GM10266 (cell line): ENCODE measurements around the gene GATM.

Source experiments
- DNase-seq: peaks from one replicate; pipeline ENCODE4 v3.0.0; 2012; ENCODE audit errors: extremely low spot score
- CTCF ChIP-seq: IDR thresholded peaks from 2 replicates; pipeline ENCODE4 v1.5.1; 2012; ENCODE audit warnings: mild to moderate bottlenecking, low read depth; ENCODE audit not compliant: control insufficient read depth, insufficient read depth; ENCODE audit errors: missing control alignments

Gene GATM

GRCh38 chr15:45351227-45351626 lies 27.1 kb downstream of the GATM start:
- TF ChIP-seq CTCF, result no peak
- DNase-seq, result no peak

DNA sequence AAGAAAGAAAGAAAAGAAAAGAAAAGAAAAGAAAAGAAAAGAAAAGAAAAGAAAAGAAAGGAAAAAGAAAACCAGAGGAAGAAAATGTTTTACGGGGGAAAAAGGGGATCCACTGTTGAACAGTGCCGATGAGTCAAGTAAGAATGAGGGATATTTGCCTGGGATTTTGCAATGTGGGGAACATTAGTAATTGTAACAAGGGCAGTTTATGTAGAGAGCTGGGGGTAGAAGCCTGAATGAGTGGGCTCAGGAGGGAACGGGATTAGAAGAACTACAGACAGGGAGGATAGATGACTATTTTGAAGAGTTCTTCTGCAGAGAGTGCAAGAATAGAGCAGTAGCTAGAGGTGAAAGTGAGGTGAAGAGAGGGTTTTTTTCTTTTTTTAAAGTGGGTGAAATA lies 28.7 kb downstream of the GATM start:
- TF ChIP-seq CTCF, result no peak
- DNase-seq, result no peak

- DNase-seq, result no peak
Observed at GRCh38 chr15:45347989-45348388, 30.4 kb downstream of the GATM start.

GRCh38 chr15:45347033-45347432 lies 31.3 kb downstream of the GATM start:
- DNase-seq, result no peak
- no peak for TF ChIP-seq CTCF

More at GRCh38 chr15:45347989-45348388, 30.4 kb downstream of the GATM start:
- no peak for TF ChIP-seq CTCF

DNA sequence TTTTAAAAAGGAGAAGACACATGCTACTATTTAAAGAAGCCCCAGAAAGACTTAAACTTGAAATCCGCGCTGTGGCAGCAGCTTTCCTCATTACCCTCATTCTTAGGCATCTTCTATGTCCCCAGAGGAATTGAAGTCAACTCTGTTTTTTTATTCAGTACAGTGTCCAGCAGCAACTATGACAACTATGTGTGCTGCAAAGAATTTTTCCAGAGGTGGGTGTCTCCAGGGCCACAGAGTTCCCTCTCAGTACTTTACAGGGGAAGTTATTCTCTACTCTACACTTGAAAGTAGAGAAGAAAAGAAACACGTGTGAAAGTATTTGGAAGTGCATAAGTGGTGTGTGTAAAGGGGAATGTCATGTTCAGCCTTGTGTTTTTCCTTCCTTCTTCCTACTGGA lies 32.0 kb downstream of the GATM start:
- no peak for DNase-seq
- no peak for TF ChIP-seq CTCF

- no peak for DNase-seq
- no peak for TF ChIP-seq CTCF
Observed at GRCh38 chr15:45343258-45343860, 35.0 kb downstream of the GATM start.

DNA sequence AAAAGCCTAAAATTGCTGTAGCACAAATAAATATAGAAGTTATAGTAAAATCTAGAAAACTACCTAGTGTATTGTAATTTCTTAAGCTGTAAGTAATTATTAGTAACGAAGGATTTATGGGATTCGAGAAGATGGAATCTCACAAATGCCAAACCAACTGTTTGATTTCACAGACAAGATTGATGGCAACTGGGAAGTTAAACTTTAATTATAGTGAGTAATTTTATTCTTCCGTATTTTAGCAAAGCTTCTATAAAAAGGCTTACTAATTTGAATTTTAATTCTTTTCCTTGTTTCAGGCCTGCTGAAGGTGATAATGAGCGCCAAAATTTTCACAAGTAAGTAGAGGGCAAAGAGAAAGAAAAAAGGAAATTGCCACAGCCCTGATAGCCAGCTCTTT lies 36.6 kb downstream of the GATM start:
- no peak for DNase-seq
- TF ChIP-seq CTCF, result no peak
